VCaP (cell line): ENCODE results near the gene COX4I1.
"Not testable (repeated sequence)": the region's sequence is repeated elsewhere in the genome, so short reads cannot be mapped to it uniquely, and the experiment has no call there.

Experiments used
- H3K27ac ChIP-seq: fragments of 450-650 bp; 2 replicates; pipeline ENCODE4 v1.5.1; 2017
- CTCF ChIP-seq: fragments of 450-650 bp; conservative IDR thresholded peaks from 2 replicates; pipeline ENCODE4 v1.5.1; 2017; ENCODE audit warnings: mild to moderate bottlenecking, moderate library complexity

The COX4I1 gene

GRCh38 chr16:85803570-85803969 lies 4.1 kb downstream of the COX4I1 start:
- TF ChIP-seq CTCF: no peak
- H3K27ac ChIP-seq: no peak overlapping the region

DNA sequence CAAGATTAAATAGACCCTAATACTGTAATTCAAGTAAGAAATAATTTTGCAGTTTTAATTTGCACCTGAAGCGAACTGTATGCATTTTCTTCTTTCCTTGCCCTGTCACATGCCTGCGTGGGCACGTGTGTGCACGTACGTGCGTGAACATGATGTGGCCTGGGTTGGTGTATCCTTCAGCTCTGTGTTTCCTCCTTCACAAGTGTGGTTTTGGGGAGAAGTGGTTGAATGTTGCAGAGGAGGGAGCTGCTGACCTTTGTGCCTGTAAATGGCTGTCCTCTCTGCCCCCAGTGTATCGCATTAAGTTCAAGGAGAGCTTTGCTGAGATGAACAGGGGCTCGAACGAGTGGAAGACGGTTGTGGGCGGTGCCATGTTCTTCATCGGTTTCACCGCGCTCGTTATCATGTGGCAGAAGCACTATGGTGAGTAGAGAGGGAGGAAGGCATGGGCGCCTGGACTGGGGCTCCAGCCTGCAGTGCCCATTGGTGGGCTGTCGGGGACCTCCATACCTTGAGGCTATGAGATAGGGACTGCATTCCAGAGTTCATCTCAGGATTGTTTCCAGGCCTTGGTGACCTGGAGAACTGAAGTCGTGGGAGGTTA lies 6.0 kb downstream of the COX4I1 start:
- no peak overlapping the region for H3K27ac ChIP-seq
- no peak for TF ChIP-seq CTCF

- H3K27ac ChIP-seq: no peak overlapping the region
- TF ChIP-seq CTCF: no peak
These were observed 7.0 kb downstream of the COX4I1 start for GRCh38 chr16:85806539-85806938.

DNA sequence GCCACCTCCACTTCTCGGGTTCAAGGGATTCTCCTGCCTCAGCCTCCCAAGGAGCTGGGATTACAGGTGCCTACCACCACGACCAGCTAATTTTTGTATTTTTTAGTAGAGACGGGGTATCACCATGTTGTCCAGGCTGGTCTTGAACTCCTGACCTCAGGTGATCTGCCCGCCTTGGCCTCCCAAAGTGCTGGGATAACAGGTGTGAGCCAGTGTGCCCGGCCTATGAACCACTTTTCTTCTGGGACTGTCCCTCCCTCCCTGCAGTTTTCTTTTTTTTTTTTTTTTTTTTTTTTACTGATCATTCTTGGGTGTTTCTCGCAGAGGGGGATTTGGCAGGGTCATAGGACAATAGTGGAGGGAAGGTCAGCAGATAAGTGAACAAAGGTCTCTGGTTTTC lies 7.8 kb downstream of the COX4I1 start:
- not testable (repeated sequence) for H3K27ac ChIP-seq

GRCh38 chr16:85808104-85808503 lies 8.6 kb downstream of the COX4I1 start:
- not testable (repeated sequence) for H3K27ac ChIP-seq

- TF ChIP-seq CTCF: no peak
- H3K27ac ChIP-seq: no peak overlapping the region
These were observed 9.4 kb downstream of the COX4I1 start for GRCh38 chr16:85808926-85809325.

- H3K27ac ChIP-seq: no peak overlapping the region
- TF ChIP-seq CTCF: no peak
These were observed 10.2 kb downstream of the COX4I1 start for GRCh38 chr16:85809645-85810044.

DNA sequence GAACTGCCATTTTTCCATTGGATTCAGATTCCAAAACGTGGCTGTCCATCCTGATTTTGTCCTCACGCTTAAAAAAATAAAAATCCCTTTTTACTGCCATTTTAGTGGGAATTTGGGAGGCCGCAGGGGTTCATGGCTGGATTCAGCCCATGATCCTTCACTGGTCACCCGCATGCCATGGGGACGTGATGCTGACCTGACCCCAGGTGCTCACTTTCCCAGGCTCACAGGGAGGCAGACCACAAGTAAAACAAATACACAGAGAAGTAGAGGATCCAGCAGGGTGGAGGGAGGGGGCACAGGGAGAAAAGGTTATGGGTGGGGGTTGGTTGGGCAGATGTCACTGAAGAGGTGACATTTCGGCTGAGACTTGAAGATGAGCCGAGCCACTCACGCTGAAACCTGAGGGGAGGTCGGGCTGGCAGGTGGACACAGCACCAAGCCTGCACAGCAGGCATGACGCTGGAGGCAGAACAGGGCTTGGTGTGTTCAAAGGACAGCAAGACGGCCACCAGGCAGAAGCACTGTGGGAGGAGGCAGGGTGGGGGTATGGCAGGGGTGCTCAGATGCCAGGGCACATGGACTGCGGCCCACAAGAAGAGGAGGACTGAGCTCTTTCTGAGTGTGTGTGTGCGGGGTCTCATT lies 10.7 kb downstream of the COX4I1 start:
- no peak overlapping the region for H3K27ac ChIP-seq
- no peak for TF ChIP-seq CTCF
